ENCODE results near the gene ERICH4. TPM values are rescaled to one million over a fixed set of nuclear protein-coding genes. Genes with fewer than 3 reads are reported as not detected.

Gene ERICH4
- total RNA-seq, 2 donors from 2014 or later = not detected

- DNase-seq (ENCODE audit: low spot score) = no peak
Observed at GRCh38 chr19:41435936-41436673, 6.9 kb upstream of the ERICH4 start.

GRCh38 chr19:41436674-41436951, 6.3 kb upstream of the ERICH4 start:
- intact Hi-C loops (cut with DNase I) = no loop called here
- H3K27me3 ChIP-seq (replicated peaks; ENCODE audit: insufficient read depth) = no peaks in the 10 kb centered on the region
- no peak for DNase-seq (ENCODE audit: low spot score)
- H3K4me1 ChIP-seq (replicated peaks) = no peaks in the 10 kb centered on the region
- no peak for TF ChIP-seq CTCF (IDR thresholded peaks at IDR 0.05)
- TF ChIP-seq POLR2A (IDR thresholded peaks at IDR 0.05) = no peak
- no peak for TF ChIP-seq POLR2AphosphoS5 (IDR thresholded peaks at IDR 0.05)
- no peak overlapping the region for H3K27ac ChIP-seq
- H3K9me3 ChIP-seq = no peaks in the 10 kb centered on the region
- no peak overlapping the region for H3K4me3 ChIP-seq
- H3K36me3 ChIP-seq = no peaks in the 10 kb centered on the region

More at GRCh38 chr19:41435936-41436673, 6.9 kb upstream of the ERICH4 start:
- TF ChIP-seq POLR2AphosphoS5 (IDR thresholded peaks at IDR 0.05) (no peak), CTCF (IDR thresholded peaks at IDR 0.05) (no peak), POLR2A (IDR thresholded peaks at IDR 0.05) (no peak)
- H3K4me3 ChIP-seq = no peak overlapping the region
- H3K27ac ChIP-seq = no peak overlapping the region
- H3K27me3 ChIP-seq (replicated peaks; ENCODE audit: insufficient read depth) = no peaks in the 10 kb centered on the region
- no peaks in the 10 kb centered on the region for H3K9me3 ChIP-seq
- no peaks in the 10 kb centered on the region for H3K4me1 ChIP-seq (replicated peaks)
- intact Hi-C loops (cut with DNase I) = no loop called here
- H3K36me3 ChIP-seq = no peaks in the 10 kb centered on the region
- WGBS = 96% methylated on average over 19 of the region's 19 CpGs

GRCh38 chr19:41437944-41438574, 4.9 kb upstream of the ERICH4 start:
- H3K36me3 ChIP-seq = no peaks in the 10 kb centered on the region
- no peak overlapping the region for H3K4me3 ChIP-seq
- WGBS = 94% methylated on average over 7 of the region's 7 CpGs
- intact Hi-C loops (cut with DNase I) = no loop called here
- H3K27ac ChIP-seq = no peak overlapping the region
- no peaks in the 10 kb centered on the region for H3K4me1 ChIP-seq (replicated peaks)
- H3K9me3 ChIP-seq = no peaks in the 10 kb centered on the region
- no peaks in the 10 kb centered on the region for H3K27me3 ChIP-seq (replicated peaks; ENCODE audit: insufficient read depth)
- no peak for TF ChIP-seq CTCF (IDR thresholded peaks at IDR 0.05)
- no peak for TF ChIP-seq POLR2AphosphoS5 (IDR thresholded peaks at IDR 0.05)
- TF ChIP-seq POLR2A (IDR thresholded peaks at IDR 0.05) = no peak
- no peak for DNase-seq (ENCODE audit: low spot score)

- TF ChIP-seq POLR2A (IDR thresholded peaks at IDR 0.05) (peak; percentile 60), CTCF (IDR thresholded peaks at IDR 0.05) (peak in 3 of 4 experiments; percentile 45 to 66 (median 62)), POLR2AphosphoS5 (IDR thresholded peaks at IDR 0.05) (peak; percentile 96)
- WGBS = under 1% methylated on average over 40 of the region's 40 CpGs
- H3K4me3 ChIP-seq = peak within 1 kb of the TSS; percentile 66 to 91
- no peaks in the 10 kb centered on the region for H3K4me1 ChIP-seq (replicated peaks)
- peak within 1 kb of the TSS; percentile 93 to 98 for H3K27ac ChIP-seq
- intact Hi-C loops (cut with DNase I) = loop anchor here (10.0 kb wide), 1 partner anchor 135 kb away; the partner anchor contains the start of gene CEACAM21
- DNase-seq (ENCODE audit: low spot score) = peak; percentile 98
- no peaks in the 10 kb centered on the region for H3K9me3 ChIP-seq
- H3K27me3 ChIP-seq (replicated peaks; ENCODE audit: insufficient read depth) = no peaks in the 10 kb centered on the region
- no peaks in the 10 kb centered on the region for H3K36me3 ChIP-seq
Observed at GRCh38 chr19:41439441-41440222, 3.3 kb upstream of the ERICH4 start, which contains the start of gene DMAC2. TSS of gene DMAC2 (minus strand) at chr19:41439912. CDS start at chr19:41439899, 13 bp downstream.
